ENCODE measurements around the gene CAPN10. TPM values are rescaled to one million over a fixed set of nuclear protein-coding genes. Genes with fewer than 3 reads are reported as not detected.
"Not testable (repeated sequence)": the region's sequence is repeated elsewhere in the genome, so short reads cannot be mapped to it uniquely, and the experiment has no call there.

The CAPN10 gene
- 34.4 TPM for total RNA-seq

- DNase-seq (ENCODE audit: low spot score): peak; percentile 98
Observed at GRCh38 chr2:240586198-240586918, at the start of gene CAPN10. Gene CAPN10 (plus strand): TSS chr2:240586734. CDS start chr2:240586912, 178 bp downstream.

GRCh38 chr2:240538031-240538780 lies 48.3 kb upstream of the CAPN10 start:
- no peak for DNase-seq (ENCODE audit: low spot score)

- DNase-seq (ENCODE audit: low spot score): not testable (repeated sequence)
Observed at GRCh38 chr2:240539101-240539500, 47.4 kb upstream of the CAPN10 start.

GRCh38 chr2:240539906-240540305 lies 46.6 kb upstream of the CAPN10 start:
- DNase-seq (ENCODE audit: low spot score): no peak

- DNase-seq (ENCODE audit: low spot score): no peak
Observed at GRCh38 chr2:240551288-240551687, 35.2 kb upstream of the CAPN10 start.

GRCh38 chr2:240551811-240552210 lies 34.7 kb upstream of the CAPN10 start:
- no peak for DNase-seq (ENCODE audit: low spot score)

- DNase-seq (ENCODE audit: low spot score): no peak
Observed at GRCh38 chr2:240553956-240554480, 32.5 kb upstream of the CAPN10 start.

GRCh38 chr2:240554767-240555493 lies 31.6 kb upstream of the CAPN10 start:
- DNase-seq (ENCODE audit: low spot score): no peak

GRCh38 chr2:240555541-240556250 lies 30.8 kb upstream of the CAPN10 start:
- no peak for DNase-seq (ENCODE audit: low spot score)

GRCh38 chr2:240556553-240557100 lies 29.9 kb upstream of the CAPN10 start:
- peak; percentile 52 for DNase-seq (ENCODE audit: low spot score)

GRCh38 chr2:240557101-240557751 lies 29.3 kb upstream of the CAPN10 start:
- no peak for DNase-seq (ENCODE audit: low spot score)

GRCh38 chr2:240557808-240558207 lies 28.7 kb upstream of the CAPN10 start, which contains the start of gene ANKMY1:
Gene ANKMY1 (minus strand): TSS chr2:240557988. CDS start chr2:240557335, 653 bp downstream.
- DNase-seq (ENCODE audit: low spot score): peak; percentile 62

- DNase-seq (ENCODE audit: low spot score): no peak
Observed at GRCh38 chr2:240558236-240558761, 28.2 kb upstream of the CAPN10 start.

GRCh38 chr2:240559286-240559685 lies 27.2 kb upstream of the CAPN10 start:
- DNase-seq (ENCODE audit: low spot score): no peak

- DNase-seq (ENCODE audit: low spot score): peak; percentile 91
Observed at GRCh38 chr2:240560084-240560479, 26.5 kb upstream of the CAPN10 start, which contains the start of gene DUSP28. Gene DUSP28 (plus strand): TSS chr2:240560357. CDS start chr2:240560685, 328 bp downstream.

- DNase-seq (ENCODE audit: low spot score): peak; percentile 100
Observed at GRCh38 chr2:240560480-240561324, 25.8 kb upstream of the CAPN10 start.

- peak; percentile 50 for DNase-seq (ENCODE audit: low spot score)
Observed at GRCh38 chr2:240561325-240561971, 25.1 kb upstream of the CAPN10 start.

GRCh38 chr2:240563231-240563630 lies 23.3 kb upstream of the CAPN10 start:
- peak; percentile 40 for DNase-seq (ENCODE audit: low spot score)

All from ureter (tissue), 1 donor.